Esophagus squamous epithelium (tissue), 4 donors: ENCODE measurements around the gene MRPL57.

Experiments
- POLR2A ChIP-seq, 4 donors: fragments of 450-650 bp; IDR thresholded peaks; one replicate each; pipeline ENCODE4 v1.6.1; 2017; ENCODE audit warnings: antibody characterized with exemption in 4 of 4, mild to moderate bottlenecking in 4 of 4, moderate library complexity in 3 of 4
- TF ChIP-seq, protein P1 (sequence below), 6 experiments: fragments of 450-650 bp in 4 of 6; fragments of 200-600 bp in 2 of 6; sonication (generic) in 2 of 6; IDR thresholded peaks; one replicate each; pipeline ENCODE4 v1.5.1; 2016 to 2019; ENCODE audit warnings: antibody characterized with exemption in 6 of 6, mild to moderate bottlenecking in 4 of 6, moderate library complexity in 4 of 6

- TF ChIP-seq, protein P1, sequence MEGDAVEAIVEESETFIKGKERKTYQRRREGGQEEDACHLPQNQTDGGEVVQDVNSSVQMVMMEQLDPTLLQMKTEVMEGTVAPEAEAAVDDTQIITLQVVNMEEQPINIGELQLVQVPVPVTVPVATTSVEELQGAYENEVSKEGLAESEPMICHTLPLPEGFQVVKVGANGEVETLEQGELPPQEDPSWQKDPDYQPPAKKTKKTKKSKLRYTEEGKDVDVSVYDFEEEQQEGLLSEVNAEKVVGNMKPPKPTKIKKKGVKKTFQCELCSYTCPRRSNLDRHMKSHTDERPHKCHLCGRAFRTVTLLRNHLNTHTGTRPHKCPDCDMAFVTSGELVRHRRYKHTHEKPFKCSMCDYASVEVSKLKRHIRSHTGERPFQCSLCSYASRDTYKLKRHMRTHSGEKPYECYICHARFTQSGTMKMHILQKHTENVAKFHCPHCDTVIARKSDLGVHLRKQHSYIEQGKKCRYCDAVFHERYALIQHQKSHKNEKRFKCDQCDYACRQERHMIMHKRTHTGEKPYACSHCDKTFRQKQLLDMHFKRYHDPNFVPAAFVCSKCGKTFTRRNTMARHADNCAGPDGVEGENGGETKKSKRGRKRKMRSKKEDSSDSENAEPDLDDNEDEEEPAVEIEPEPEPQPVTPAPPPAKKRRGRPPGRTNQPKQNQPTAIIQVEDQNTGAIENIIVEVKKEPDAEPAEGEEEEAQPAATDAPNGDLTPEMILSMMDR (IDR thresholded peaks at IDR 0.05): no peak
- TF ChIP-seq POLR2A (IDR thresholded peaks at IDR 0.05): no peak
Measured at GRCh38 chr13:21164631-21165030, 11.8 kb upstream of the MRPL57 start.
